Activated T-cell treated with anti-CD3 and anti-CD28 coated beads, Interleukin-2, amount 50 U/mL, for 4 hours (primary cell): ENCODE data around the gene KCNG4. TPM values are rescaled to one million over a fixed set of nuclear protein-coding genes. Genes with fewer than 3 reads are reported as not detected.

Experiments
- ATAC-seq, 2 donors: fragments of 200-7000 bp; cut with Tn5 transposase; one replicate each; pipeline ENCODE4 v1.10.0; 2021
- DNase-seq: peaks from one replicate; pipeline ENCODE4 v3.0.0-alpha.2; 2020
- H3K27me3 Mint-ChIP-seq: one replicate; pipeline ENCODE4 v1.8.0; 2021; ENCODE audit warnings: low read depth, mixed read lengths
- H3K36me3 Mint-ChIP-seq: one replicate; pipeline ENCODE4 v1.8.0; 2022; ENCODE audit warnings: mixed read lengths; ENCODE audit not compliant: insufficient read depth
- H3K4me1 Mint-ChIP-seq: one replicate; pipeline ENCODE4 v1.8.0; 2021; ENCODE audit warnings: low read depth, mixed read lengths
- H3K4me3 Mint-ChIP-seq: one replicate; pipeline ENCODE4 v1.8.0; 2021; ENCODE audit warnings: mild to moderate bottlenecking, moderate library complexity, mixed read lengths
- H3K9me3 Mint-ChIP-seq: one replicate; pipeline ENCODE4 v1.8.0; 2021; ENCODE audit warnings: mixed read lengths
- total RNA-seq, 3 donors: library from RNA; stranded (reverse); gene quantifications; one replicate each; pipeline ENCODE4 v1.2.1, GENCODE V29; 2021

KCNG4 gene
- total RNA-seq, 3 donors from 2014 or later = not detected

DNA sequence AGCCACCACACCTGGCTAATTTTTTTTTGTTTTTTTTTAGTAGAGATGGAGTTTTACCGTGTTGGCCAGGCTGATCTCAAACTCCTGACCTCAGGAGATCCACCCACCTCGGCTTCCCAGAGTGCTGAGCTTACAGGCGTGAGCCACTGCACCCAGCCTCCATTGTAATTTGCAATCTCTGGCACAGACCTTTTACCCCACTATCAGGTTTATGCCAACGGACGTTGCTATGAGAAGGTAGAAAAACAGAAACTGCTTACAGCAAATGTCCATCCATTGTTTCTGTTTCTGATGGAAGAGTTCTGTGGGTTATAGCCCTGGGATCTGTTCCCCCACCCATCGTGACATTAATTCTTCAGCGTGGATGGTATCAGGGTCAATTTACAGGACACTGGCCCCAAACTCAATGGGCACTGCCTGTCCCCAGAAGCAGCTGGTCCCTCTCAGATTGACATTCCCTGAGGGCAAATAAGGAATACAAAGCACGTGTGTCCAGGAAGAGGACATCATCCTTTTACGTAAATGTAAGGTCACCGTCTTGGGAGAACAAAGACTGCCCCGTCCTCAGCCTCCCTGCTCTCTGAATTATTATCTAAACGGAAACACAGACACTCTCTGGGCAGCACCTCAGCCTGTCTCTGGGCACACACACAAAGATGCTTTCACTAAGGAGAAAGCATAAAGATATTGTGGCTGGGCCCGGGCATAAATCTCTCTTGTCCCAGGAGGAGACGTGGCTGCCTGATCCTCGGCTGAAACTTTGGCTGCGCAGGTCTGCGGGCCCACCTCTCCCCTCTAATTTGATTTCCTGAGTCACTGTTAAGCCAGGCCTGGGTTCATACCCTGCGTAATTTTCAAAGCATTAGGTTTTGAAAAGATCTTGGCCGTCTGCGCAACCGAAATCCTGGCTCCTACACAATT is 5.2 kb downstream of the KCNG4 start:
- Mint-ChIP-seq H3K27me3 (peaks cover 19% of the 10 kb centered on the region), H3K9me3 (no peaks in the 10 kb centered on the region), H3K36me3 (no peaks in the 10 kb centered on the region), H3K4me3 (no peak overlapping the region), H3K4me1 (no peaks in the 10 kb centered on the region)
- DNase-seq = no peak
- ATAC-seq = no peak

DNA sequence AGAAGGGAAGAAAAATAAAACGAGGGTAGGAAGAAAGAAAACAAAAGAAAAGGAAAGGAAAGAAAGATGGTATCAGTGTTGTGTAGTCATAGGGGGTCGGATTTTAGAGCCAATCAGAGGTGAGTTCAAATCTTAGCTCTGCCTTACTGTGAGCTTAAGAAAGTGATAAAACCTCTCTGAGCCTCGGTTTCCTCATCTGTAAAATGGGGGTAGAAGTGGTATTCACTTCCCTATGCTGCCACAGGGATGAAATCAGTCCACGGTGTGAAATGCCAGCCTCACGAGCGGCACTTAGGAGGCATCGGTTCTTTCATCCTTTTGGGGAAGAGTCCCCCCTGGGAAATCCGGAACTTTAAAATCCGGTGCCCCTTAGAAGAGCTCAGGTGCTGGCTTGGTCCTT is 6.1 kb downstream of the KCNG4 start:
- Mint-ChIP-seq H3K4me3 (no peak overlapping the region), H3K9me3 (no peaks in the 10 kb centered on the region), H3K27me3 (peaks cover 16% of the 10 kb centered on the region), H3K4me1 (no peaks in the 10 kb centered on the region), H3K36me3 (no peaks in the 10 kb centered on the region)
- no peak for DNase-seq
- no peak for ATAC-seq

DNA sequence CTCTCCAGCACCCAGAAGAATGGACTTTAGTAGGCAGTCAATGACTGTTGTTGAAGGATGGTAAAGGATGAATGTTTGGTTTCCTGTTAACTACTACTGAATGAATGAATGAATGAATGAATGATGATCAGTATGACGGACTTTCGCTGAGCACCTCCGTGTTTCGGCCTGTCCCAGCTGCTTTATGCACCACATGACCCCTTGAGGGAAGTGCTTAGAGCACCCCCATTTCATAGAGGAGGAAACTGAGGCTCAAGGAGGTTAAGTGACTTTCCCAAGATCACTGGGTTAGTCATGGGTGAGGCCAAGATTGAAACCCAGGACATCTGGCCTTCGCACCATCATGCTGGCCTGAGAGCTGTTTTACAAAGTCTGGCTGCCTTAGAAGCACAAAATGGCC is 6.8 kb downstream of the KCNG4 start:
- no peaks in the 10 kb centered on the region for H3K9me3 Mint-ChIP-seq
- no peaks in the 10 kb centered on the region for H3K36me3 Mint-ChIP-seq
- H3K4me1 Mint-ChIP-seq = no peaks in the 10 kb centered on the region
- peaks cover 17% of the 10 kb centered on the region for H3K27me3 Mint-ChIP-seq
- H3K4me3 Mint-ChIP-seq = no peak overlapping the region
- no peak for ATAC-seq
- no peak for DNase-seq

DNA sequence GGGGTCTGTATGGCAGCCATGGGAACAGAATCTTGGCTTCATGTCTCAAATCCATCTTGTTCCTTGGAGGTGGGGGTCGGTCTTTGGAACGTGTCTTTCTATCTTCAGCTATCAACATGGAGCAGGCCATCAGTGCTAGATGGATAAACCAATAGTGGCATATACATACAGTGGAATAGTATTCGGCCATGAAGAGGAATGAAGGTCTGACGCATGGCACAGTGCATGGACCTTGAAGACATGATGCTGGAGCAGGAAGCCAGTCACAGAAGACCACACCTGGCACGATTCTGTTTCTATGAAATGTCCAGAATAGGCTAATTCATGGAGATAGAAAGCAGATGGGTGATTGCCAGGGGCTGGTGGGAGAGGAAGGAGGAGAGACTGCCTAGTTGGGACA is 7.8 kb downstream of the KCNG4 start:
- Mint-ChIP-seq H3K4me3 (no peak overlapping the region), H3K36me3 (no peaks in the 10 kb centered on the region), H3K4me1 (no peaks in the 10 kb centered on the region), H3K9me3 (no peaks in the 10 kb centered on the region), H3K27me3 (peaks cover 17% of the 10 kb centered on the region)
- ATAC-seq (no peak), DNase-seq (no peak)

DNA sequence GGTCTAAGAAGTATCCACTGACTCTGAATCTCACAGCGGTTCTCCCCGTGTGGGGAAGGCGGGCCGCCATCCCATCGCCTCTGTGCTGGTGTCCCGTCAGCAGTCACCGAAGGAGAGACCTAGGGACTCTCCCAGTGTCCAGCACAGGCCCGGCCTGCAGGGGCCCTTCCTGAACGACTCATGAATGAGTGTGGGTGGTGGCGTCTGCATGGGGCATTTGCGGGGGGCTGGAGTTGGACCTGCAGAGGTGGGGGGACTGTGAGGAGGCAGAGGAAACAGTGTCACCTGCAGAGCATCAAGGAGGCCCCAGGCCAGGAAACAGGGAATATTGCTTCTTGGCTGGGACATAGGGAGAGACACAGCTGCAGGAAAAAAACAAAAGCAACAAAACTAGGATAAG is 10.3 kb downstream of the KCNG4 start:
- Mint-ChIP-seq H3K9me3 (no peaks in the 10 kb centered on the region), H3K27me3 (peaks cover 30% of the 10 kb centered on the region), H3K36me3 (no peaks in the 10 kb centered on the region)

DNA sequence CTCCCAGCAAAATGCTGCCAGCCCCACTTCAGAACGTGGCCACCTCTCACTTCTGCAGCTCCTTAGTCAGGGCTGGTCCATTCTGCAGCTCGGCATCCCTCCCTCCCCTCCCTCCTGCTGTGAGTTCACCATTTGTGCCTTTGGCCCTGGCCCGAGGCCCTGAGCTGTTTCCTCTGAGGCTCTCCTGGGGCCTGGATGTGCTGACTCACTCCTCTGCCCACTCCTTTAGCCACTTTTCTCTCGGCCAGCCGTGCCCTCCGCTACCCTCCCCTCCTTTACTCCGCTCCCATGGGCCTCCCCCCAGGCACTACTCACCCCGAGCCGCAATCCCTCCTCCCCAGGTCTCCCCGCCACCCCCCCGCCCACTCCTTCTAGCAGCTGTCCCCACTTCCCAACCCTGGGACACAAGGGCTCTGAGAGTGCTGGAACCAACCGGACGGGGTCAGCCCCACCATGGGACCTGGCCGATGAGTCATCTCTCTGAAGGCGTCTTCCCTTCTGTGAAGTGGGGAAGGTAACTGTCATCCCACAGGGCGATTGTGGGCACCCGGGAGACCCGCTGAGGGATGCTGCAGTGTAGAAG is 11.5 kb downstream of the KCNG4 start:
- H3K4me3 Mint-ChIP-seq = no peak overlapping the region
- ATAC-seq (no peak), DNase-seq (no peak)
- no peaks in the 10 kb centered on the region for H3K36me3 Mint-ChIP-seq
- H3K27me3 Mint-ChIP-seq = peaks cover 28% of the 10 kb centered on the region
- no peaks in the 10 kb centered on the region for H3K9me3 Mint-ChIP-seq
- H3K4me1 Mint-ChIP-seq = no peaks in the 10 kb centered on the region

More for the DNA sequence above, 10.3 kb downstream of the KCNG4 start:
- H3K4me1 Mint-ChIP-seq = no peaks in the 10 kb centered on the region
- ATAC-seq (no peak), DNase-seq (no peak)
- no peak overlapping the region for H3K4me3 Mint-ChIP-seq

DNA sequence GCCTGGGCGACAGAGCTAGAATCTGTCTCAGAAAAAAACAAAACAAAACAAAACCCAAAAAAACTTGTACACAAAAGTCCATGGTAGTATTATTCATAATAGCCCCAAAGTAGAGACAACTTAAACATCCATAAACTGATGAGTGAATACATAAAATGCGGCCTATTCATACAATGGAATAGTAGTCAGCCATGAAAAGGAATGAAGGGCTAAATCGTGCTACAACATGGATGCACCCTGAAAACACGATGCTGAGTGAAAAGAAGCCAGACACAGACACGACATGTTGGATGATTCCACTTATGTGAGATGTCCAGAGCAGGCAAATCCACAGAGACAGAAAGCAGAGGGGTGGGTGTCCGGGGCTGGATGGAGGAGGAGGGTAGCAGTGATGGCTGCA is 12.3 kb downstream of the KCNG4 start:
- Mint-ChIP-seq H3K4me1 (no peaks in the 10 kb centered on the region), H3K27me3 (peaks cover 33% of the 10 kb centered on the region), H3K4me3 (no peak overlapping the region), H3K36me3 (no peaks in the 10 kb centered on the region), H3K9me3 (no peaks in the 10 kb centered on the region)
- ATAC-seq (no peak), DNase-seq (no peak)

DNA sequence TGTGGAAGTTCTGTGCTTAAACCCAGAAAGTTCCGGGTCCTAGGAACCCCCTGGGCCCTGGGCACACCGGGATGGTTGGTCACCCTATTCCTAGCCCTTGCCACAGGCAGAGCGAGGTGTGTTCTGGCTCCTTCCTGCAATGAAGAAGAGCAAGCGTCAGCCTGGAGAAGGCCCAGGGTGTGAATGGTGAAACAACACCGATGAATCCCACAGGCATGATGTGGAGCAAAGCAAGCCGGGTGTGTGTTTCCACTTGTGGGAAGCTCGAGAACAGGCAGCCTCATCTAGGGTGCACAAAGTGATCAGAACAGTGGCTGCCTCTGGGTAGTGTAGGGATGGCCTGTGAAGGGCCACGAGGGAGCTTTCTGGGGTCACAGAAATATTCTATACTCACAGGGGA is 13.8 kb downstream of the KCNG4 start:
- H3K4me3 Mint-ChIP-seq = no peak overlapping the region
- H3K4me1 Mint-ChIP-seq = no peaks in the 10 kb centered on the region
- DNase-seq = no peak
- no peaks in the 10 kb centered on the region for H3K9me3 Mint-ChIP-seq
- no peaks in the 10 kb centered on the region for H3K36me3 Mint-ChIP-seq
- peaks cover 29% of the 10 kb centered on the region for H3K27me3 Mint-ChIP-seq
- ATAC-seq = no peak

DNA sequence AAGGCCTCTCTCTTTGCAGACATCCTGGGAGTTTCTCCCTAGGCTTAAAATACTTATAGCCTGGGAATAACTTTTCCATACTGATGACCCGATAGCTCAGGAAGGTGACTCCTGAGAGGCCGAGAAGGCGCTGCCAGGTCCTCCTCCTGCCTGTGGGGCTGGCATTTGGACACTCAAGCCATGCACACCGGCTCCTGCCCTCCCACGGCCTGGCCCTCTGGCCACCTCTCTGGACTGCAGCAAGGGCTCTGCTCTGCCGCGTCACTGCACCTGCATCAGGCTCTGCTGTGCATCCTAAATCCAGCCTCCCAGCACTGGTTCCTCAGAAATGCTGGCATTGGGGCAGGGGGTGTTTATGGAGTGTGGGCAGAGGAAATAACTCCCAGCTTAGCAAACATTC is 14.2 kb downstream of the KCNG4 start:
- ATAC-seq = no peak
- no peaks in the 10 kb centered on the region for H3K36me3 Mint-ChIP-seq
- no peak overlapping the region for H3K4me3 Mint-ChIP-seq
- H3K27me3 Mint-ChIP-seq = peaks cover 32% of the 10 kb centered on the region
- H3K4me1 Mint-ChIP-seq = no peaks in the 10 kb centered on the region
- no peak for DNase-seq
- no peaks in the 10 kb centered on the region for H3K9me3 Mint-ChIP-seq

DNA sequence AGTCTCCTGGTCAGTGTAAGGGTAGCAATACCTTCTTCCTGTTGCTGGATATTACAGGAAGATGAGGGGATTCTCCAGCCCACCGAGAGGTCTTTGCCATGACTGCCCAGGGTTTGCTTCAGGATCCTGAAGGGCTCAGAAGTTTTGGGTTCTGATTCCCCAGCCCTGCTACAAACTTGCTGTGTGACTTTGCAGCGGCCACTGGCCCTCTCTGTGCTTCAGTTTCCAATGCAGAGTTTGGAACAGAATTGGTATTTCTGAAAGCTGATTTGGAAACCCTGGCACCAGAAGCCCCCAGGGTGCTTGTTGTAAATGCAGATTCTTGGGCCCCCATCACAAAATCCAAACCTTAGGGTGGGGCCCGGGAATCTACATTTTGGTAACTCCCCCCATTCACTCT is 14.7 kb downstream of the KCNG4 start:
- no peak for DNase-seq
- Mint-ChIP-seq H3K36me3 (no peaks in the 10 kb centered on the region), H3K9me3 (no peaks in the 10 kb centered on the region), H3K4me3 (no peak overlapping the region), H3K4me1 (no peaks in the 10 kb centered on the region), H3K27me3 (peaks cover 32% of the 10 kb centered on the region)
- no peak for ATAC-seq

DNA sequence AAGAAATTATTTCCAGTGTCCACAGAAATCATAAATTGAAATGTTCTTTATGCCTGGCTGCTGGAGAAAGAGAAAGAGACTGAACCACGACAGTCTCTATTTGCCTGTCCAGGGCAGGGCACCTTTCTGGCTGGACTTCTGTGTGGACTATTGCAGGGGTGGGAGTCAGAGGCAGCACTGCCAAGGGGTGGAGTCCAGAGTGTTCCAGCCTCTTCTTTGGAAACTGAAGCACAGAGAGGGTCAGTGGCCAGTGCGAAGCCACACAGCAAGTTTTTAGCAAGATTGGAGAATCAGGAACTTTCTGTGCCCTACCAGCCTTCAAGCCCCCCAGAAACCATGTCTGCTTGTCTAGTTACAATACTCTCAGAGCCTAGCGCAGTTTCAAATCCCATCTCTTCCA is 15.3 kb downstream of the KCNG4 start:
- Mint-ChIP-seq H3K4me3 (no peak overlapping the region), H3K9me3 (no peaks in the 10 kb centered on the region), H3K36me3 (no peaks in the 10 kb centered on the region), H3K27me3 (peaks cover 32% of the 10 kb centered on the region), H3K4me1 (no peaks in the 10 kb centered on the region)
- DNase-seq (no peak), ATAC-seq (no peak)

DNA sequence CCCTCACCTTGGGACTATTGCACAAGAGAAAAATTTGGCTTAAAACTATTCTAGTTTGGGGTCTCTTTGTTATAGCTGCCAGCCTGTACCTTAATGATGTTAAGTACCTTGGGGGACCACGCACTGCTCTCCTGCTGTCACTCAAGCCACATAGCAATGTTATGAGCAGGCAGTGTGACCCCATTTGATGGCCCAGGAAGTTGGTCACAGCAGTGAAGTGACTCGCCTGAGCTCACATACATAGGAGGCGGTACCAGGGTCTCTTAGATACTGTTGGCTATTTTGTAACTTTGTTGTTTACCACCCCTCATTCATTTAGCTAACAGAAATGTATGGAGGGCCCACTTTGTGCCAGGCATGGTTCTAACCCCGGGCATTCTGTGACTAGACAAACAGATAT is 16.4 kb downstream of the KCNG4 start:
- Mint-ChIP-seq H3K36me3 (no peaks in the 10 kb centered on the region), H3K9me3 (no peaks in the 10 kb centered on the region), H3K27me3 (peaks cover 27% of the 10 kb centered on the region), H3K4me3 (no peak overlapping the region), H3K4me1 (no peaks in the 10 kb centered on the region)
- DNase-seq (no peak), ATAC-seq (no peak)

DNA sequence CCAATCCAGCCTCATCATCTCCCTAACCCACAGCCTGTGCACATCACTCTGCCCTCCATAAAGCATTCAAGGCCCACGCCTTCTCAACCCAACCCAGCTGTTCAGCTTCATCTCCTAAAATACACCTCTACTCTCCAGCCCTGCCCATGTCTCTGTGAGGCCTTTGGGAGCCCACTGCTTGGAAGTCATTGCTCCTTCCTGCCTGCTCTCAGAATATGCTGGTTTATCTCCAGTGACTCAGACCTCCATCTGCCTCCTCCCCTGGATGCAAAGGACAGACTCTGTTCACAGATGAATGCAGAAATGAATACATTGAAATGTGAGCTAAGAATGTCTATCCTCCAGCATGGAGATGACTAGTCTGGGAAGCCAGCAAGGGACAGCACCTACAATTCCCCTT is 19.0 kb downstream of the KCNG4 start:
- DNase-seq = no peak
- peaks cover 19% of the 10 kb centered on the region for H3K27me3 Mint-ChIP-seq
- no peaks in the 10 kb centered on the region for H3K9me3 Mint-ChIP-seq
- H3K4me1 Mint-ChIP-seq = no peaks in the 10 kb centered on the region
- no peak for ATAC-seq
- H3K36me3 Mint-ChIP-seq = no peaks in the 10 kb centered on the region
- H3K4me3 Mint-ChIP-seq = no peak overlapping the region

DNA sequence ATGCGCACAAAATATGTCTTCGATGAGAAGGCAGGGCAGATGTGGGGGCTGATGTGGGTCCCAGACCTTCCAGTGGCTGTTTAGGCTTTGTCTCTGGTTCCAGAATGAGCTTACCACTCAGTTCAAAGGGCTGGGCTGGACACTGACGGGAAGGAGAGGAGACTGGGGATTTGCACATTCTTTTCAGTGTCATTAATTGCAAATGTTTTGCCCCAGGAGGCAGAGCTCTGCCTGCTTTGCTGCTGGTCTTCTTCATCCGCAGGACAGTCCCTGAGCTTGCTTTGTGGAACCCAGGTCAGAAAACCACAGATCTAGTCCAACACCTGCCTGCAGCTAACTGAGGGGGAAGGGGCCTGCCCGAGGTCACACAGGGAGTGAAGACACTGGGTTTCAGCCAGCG is 20.9 kb downstream of the KCNG4 start:
- ATAC-seq = no peak
- Mint-ChIP-seq H3K9me3 (no peaks in the 10 kb centered on the region), H3K4me1 (no peaks in the 10 kb centered on the region), H3K36me3 (no peaks in the 10 kb centered on the region), H3K27me3 (peaks cover 14% of the 10 kb centered on the region), H3K4me3 (no peak overlapping the region)
- no peak for DNase-seq

DNA sequence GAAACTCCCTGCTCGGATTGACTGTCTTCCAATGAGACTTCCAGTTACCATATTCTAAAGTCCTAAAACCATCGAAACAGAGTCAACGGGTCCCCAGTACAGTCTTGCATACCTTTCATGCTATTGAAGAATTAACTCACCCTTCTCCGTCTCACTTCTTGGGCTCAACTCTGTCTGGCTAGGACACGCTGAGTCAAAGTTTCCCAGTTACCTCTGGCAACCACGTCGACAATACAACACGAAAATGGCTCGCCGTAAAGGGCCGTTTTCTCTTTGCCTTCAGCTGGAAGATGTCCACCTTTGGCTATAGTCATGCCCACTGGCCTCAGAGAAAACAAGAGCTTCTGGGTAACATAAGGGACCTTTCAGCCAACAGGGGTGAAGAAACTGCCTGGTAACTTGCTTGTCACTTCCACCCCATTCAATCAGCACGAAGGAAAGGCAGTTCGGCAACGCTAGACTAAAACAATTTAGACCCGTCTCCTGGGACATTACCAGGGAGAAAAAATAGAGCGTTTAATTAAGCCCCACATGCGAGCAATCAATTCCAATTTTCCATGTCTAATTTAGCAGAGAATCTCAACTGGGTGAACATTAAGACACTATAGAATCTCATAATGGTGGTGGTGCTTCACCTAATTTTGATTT is 21.5 kb downstream of the KCNG4 start:
- DNase-seq (no peak), ATAC-seq (no peak)
- peaks cover 14% of the 10 kb centered on the region for H3K27me3 Mint-ChIP-seq
- H3K36me3 Mint-ChIP-seq = no peaks in the 10 kb centered on the region
- no peaks in the 10 kb centered on the region for H3K4me1 Mint-ChIP-seq
- no peaks in the 10 kb centered on the region for H3K9me3 Mint-ChIP-seq
- no peak overlapping the region for H3K4me3 Mint-ChIP-seq
